Psoas muscle (tissue), 8 donors: ENCODE measurements around the gene MEG3. TPM values are rescaled to one million over a fixed set of nuclear protein-coding genes. Genes with fewer than 3 reads are reported as not detected.

Experiments
- ATAC-seq, 4 donors: fragments of 200-7000 bp; cut with Tn5 transposase; one replicate each; pipeline ENCODE4 v1.9.1; 2020; ENCODE audit warnings: moderate library complexity in 3 of 4, mild to moderate bottlenecking in 2 of 4
- DNase-seq, 2 donors: peaks; one replicate each; pipeline ENCODE4 v3.0.0-alpha.2; 2020
- H3K27ac ChIP-seq: fragments of 200-600 bp; one replicate; pipeline ENCODE4 v1.8.0; 2022
- H3K27me3 ChIP-seq, 3 donors: fragments of 200-600 bp in 1 of 3; one replicate each; pipeline versions ENCODE4 v1.6.1 to v1.8.0; 2013 to 2022; ENCODE audit warnings: low read length in 2 of 3, mild to moderate bottlenecking in 2 of 3, moderate library complexity in 1 of 3; ENCODE audit not compliant: insufficient read depth in 3 of 3
- H3K36me3 ChIP-seq, 2 donors: fragments of 200-600 bp in 1 of 2; one replicate each; pipeline versions ENCODE4 v1.6.1 to v1.8.0; 2013 to 2022; ENCODE audit warnings: low read depth in 1 of 2, mild to moderate bottlenecking in 1 of 2, moderate library complexity in 1 of 2; ENCODE audit not compliant: insufficient read depth in 1 of 2
- H3K4me1 ChIP-seq: fragments of 200-600 bp; one replicate; pipeline ENCODE4 v1.8.0; 2022
- H3K4me3 ChIP-seq: fragments of 200-600 bp; one replicate; pipeline ENCODE4 v1.8.0; 2022; ENCODE audit warnings: mild to moderate bottlenecking
- H3K9me3 ChIP-seq: fragments of 200-600 bp; one replicate; pipeline ENCODE4 v1.8.0; 2022
- WGBS, 3 donors: extraction: QIAGEN DNeasy Blood & Tissue Kit; methylation state at CpG; one replicate each; pipeline versions ENCODE4 v1.1.6 to v1.1.7; 2013; 5-methylcytosine and 5-hydroxymethylcytosine counted together
- intact Hi-C, 2 donors: fragments of 100-400 bp; cut with DNase I; formaldehyde crosslinking; loops; one replicate each; pipeline versions ENCODE4 v1.11.0 to v1.14.2; 2022
- polyA plus RNA-seq, 3 donors: library from polyadenylated mRNA; stranded (reverse); fragments of 200-250 nt; gene quantifications; one replicate each; pipeline ENCODE4 v1.2.3, GENCODE V29; 2013
- total RNA-seq, 4 donors: library from RNA; stranded (reverse); fragmentation: NEBNext Ultra II Directional in 2 of 4; extraction: Animal tissue kit (Norgen Biotek cat#: 25700) in 2 of 4; gene quantifications; one replicate each; pipeline versions ENCODE4 v1.2.1 to v1.2.4, GENCODE V29; 2021 to 2023
- TF ChIP-seq, protein P1 (sequence below): fragments of 200-600 bp; IDR thresholded peaks from one replicate; pipeline ENCODE4 v1.8.0; 2022; ENCODE audit warnings: antibody characterized with exemption
- donor health status: healthy with polysubstance abuse.
- donor health status: DM: no; HTN: no; CAD: no; lungs with moderate emphysema.
- donor health status: Bipolar disorder and iron deficiency.
- donor health status: healthy.
- donor health status: DM: yes; HTN: yes; CAD: no.
- donor health status: DM: no; HTN: no; CAD: no.
- donor health status: DM: no; HTN: no; CAD: no.
- donor health status: DM: yes; HTN: yes; CAD: no.

The MEG3 gene
- total and polyA plus RNA-seq, 7 donors = 17.8 to 52.6 (median 24.9) TPM

DNA sequence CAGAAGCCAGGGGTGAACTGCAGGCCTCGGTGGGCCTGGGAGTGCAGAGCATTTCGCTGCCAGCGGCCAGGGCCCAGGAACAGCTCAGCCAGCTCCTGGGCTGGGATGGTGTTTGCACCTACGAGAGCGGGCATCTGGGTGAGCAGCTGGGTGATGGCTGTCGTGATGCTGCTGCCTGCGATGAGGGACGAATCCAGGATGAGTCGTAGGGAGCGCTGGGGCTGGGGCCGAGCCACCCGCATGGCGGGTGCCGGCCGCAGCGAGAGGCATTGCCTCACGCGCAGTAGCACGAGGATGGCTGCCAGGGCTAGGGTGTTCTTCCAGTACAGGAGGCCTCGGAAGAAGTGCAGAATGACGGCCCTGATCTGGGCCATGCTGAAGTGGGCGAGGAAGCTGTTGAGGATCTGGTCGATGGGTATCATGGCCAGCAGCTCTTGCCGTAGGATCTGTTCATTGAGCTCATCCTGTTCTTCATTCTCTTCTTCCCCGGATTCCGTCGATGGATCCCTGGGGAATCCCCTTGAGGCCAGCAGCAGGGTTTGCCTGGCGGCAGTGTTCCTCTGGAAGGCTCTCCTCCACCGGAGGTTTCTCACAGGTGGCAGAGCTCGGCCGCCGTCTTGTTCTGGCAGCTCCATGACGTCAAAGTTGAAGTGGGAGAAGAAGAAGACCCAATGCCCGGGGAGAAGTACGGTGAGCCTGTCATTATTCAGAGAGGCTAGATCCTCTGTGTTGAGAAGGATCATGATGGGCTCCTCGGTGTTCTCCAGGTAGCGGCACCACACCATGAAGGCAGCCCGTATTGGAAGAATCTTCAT, 55.5 kb downstream of the MEG3 start:
- Histone ChIP-seq H3K27me3 (peaks cover 0 to 14% (median 7%) of the 10 kb centered on the region in 3 donors), H3K27ac (no peak overlapping the region), H3K4me3 (no peak overlapping the region), H3K4me1 (no peaks in the 10 kb centered on the region), H3K9me3 (no peaks in the 10 kb centered on the region), H3K36me3 (no peaks in the 10 kb centered on the region)
- ATAC-seq (no peak), DNase-seq (peak in 1 of 2 donors; percentile 51)
- 86 to 92% (median 87%) methylated on average over 38 of the region's 38 CpGs for WGBS, 3 donors
- intact Hi-C loops = no loop called here
- TF ChIP-seq, protein P1, sequence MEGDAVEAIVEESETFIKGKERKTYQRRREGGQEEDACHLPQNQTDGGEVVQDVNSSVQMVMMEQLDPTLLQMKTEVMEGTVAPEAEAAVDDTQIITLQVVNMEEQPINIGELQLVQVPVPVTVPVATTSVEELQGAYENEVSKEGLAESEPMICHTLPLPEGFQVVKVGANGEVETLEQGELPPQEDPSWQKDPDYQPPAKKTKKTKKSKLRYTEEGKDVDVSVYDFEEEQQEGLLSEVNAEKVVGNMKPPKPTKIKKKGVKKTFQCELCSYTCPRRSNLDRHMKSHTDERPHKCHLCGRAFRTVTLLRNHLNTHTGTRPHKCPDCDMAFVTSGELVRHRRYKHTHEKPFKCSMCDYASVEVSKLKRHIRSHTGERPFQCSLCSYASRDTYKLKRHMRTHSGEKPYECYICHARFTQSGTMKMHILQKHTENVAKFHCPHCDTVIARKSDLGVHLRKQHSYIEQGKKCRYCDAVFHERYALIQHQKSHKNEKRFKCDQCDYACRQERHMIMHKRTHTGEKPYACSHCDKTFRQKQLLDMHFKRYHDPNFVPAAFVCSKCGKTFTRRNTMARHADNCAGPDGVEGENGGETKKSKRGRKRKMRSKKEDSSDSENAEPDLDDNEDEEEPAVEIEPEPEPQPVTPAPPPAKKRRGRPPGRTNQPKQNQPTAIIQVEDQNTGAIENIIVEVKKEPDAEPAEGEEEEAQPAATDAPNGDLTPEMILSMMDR = no peak

DNA sequence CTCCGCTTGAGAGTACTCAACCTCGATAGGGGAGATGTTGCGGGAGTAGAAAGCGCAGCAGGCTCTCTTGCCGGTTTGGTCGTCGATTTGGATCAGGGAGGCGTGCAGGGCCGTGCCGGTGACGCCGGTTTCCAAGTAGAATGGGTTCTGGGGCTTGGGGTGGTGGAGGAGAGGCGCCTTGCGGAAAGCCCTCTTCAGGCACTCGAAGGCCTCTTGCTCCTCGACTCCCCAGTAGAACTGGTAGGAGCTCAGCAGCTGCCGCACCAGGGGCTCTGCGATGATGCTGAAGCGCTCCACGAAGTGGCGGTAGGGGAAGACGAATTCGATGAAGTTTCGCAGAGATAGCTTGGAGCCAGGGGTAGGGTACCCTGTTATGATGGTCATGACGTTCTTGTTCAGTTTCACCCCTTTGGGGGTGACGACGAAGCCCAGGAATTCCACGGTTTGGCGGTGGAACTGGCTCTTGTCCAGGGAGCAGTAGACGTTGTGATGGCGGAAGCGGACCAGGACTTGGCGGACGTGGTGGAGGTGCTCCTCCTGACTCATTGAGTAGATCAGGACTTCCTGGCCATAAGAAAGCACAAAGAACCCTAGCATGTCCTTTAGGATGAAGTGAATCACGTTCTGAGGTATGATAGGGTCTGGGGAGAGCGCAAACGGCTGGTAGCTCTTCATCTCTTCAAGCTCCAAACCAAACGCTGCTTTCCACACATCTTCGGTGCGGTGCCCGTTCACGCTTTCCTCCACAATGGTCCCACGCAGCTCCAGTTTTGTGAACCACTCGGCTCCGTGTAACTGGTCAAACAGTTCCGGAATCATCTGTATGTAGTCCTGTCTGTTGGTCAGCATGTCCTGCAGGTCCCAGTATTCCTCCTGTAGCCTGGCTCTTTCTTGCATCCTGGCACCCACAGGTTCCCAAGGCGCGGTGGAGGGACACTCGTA, 56.4 kb downstream of the MEG3 start:
- WGBS, 3 donors = 92 to 94% (median 92%) methylated on average over 49 of the region's 49 CpGs
- TF ChIP-seq, protein P1 = no peak
- no peaks in the 10 kb centered on the region for H3K9me3 ChIP-seq
- no peaks in the 10 kb centered on the region for H3K36me3 ChIP-seq
- intact Hi-C loops = no loop called here
- H3K4me3 ChIP-seq = no peak overlapping the region
- DNase-seq = peak in 1 of 2 donors; percentile 25
- H3K27ac ChIP-seq = no peak overlapping the region
- peaks cover 0 to 14% (median 7%) of the 10 kb centered on the region in 3 donors for H3K27me3 ChIP-seq
- H3K4me1 ChIP-seq = no peaks in the 10 kb centered on the region
- ATAC-seq = no peak

DNA sequence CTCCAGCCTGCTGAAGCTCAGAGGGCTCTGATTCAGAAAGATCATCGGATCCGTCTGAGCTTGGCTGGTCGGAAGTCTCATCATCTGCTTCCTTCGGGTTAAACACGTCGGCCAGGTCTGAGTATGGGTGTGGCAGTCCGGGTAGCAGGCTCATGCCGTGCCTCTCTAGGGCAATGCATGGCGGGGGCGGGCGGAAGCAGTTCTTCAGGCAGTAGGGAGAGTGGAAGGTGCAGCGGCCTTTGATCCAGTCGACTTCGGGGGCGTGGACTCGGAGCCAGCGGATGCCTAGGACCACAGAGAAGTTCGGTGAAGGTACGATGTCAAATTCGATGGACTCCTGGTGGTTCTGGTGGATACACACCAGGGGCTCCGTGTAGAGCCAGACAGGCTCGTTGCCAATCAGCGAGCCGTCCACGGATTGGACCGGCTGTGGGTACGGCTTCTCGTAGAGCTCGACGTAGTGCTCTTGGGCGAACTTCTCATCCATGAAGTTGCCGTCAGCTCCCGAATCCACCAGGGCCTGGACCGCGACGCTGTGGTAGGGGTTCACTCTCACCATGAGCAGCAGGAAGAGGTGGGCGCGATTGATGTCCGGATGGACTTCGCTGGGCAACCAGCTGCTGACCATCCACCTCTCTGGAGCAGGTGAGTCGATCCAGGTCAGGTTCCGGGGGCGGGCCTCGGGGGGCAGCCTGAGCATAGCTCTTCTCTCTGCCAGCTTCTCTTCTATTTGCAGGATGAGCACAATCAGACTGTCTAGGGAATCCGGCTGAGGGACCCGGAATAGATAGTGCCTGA, 57.3 kb downstream of the MEG3 start:
- H3K27me3 ChIP-seq = peaks cover 0 to 8% (median 5%) of the 10 kb centered on the region in 3 donors
- H3K4me1 ChIP-seq = no peaks in the 10 kb centered on the region
- H3K36me3 ChIP-seq = no peaks in the 10 kb centered on the region
- no peak for ATAC-seq
- WGBS, 3 donors = 94 to 95% (median 94%) methylated on average over 46 of the region's 46 CpGs
- H3K4me3 ChIP-seq = no peak overlapping the region
- H3K27ac ChIP-seq = no peak overlapping the region
- intact Hi-C loops = no loop called here
- H3K9me3 ChIP-seq = no peaks in the 10 kb centered on the region
- TF ChIP-seq, protein P1 = no peak
- DNase-seq = peak in 1 of 2 donors; percentile 34

DNA sequence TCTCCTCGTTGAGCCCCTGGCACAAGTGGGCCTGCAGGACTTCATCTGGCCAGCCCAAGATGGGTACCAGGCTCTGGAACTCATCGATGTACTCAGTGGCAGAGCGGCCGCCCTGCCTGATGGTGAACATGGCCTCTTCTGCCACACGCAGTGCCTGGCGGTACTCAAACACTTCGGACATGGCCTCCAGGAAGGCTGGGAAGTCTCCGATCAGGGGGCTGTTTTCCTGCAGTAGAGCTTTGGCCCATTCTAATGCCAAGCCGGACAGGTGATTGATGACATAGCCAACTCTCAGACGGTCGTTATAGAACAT, 57.8 kb downstream of the MEG3 start:
- no peak for ATAC-seq
- H3K4me1 ChIP-seq = no peaks in the 10 kb centered on the region

More for the DNA sequence above, 57.8 kb downstream of the MEG3 start:
- peak in 1 of 2 donors; percentile 31 for DNase-seq
- 72 to 81% (median 73%) methylated on average over 11 of the region's 11 CpGs for WGBS, 3 donors
- no peak overlapping the region for H3K4me3 ChIP-seq
- H3K9me3 ChIP-seq = no peaks in the 10 kb centered on the region
- no peaks in the 10 kb centered on the region for H3K36me3 ChIP-seq
- H3K27ac ChIP-seq = no peak overlapping the region
- intact Hi-C loops = no loop called here
- H3K27me3 ChIP-seq = peaks cover 0 to 5% (median 5%) of the 10 kb centered on the region in 3 donors
- TF ChIP-seq, protein P1 = no peak
